Measurements from ENCODE around the gene INAFM2.

Gene INAFM2

DNA sequence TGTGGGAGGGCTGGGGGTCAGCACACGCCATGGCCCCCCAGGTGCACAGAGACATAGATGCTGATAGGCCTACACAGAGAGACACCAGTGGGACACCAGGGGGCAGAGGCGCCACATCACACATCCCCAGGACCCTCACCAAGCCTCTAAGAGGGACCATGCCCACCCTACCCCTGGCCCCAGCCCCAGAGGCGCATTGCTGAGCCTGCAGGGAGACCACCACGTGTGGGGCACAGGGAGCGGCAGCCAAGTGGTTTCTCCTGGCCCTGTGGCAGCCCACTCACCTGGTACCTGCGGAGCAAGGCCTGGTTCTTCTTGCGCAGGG is 16.1 kb downstream of the INAFM2 start:
- no peaks in the 10 kb centered on the region for H3K36me3 ChIP-seq (ENCODE audit: control insufficient read depth, low read length)
- no peak overlapping the region for H3K4me3 ChIP-seq (ENCODE audit: low read length)
- H3K4me2 ChIP-seq (ENCODE audit: low read length) = no peak overlapping the region
- H3F3A ChIP-seq (ENCODE audit: control insufficient read depth, insufficient read depth) = no peaks in the 10 kb centered on the region
- H3K79me2 ChIP-seq (ENCODE audit: control insufficient read depth, low read length) = no peaks in the 10 kb centered on the region
- H3K27ac ChIP-seq (ENCODE audit: low read depth, low read length) = no peak overlapping the region
- H3K27me3 ChIP-seq (ENCODE audit: control insufficient read depth, low read length) = no peaks in the 10 kb centered on the region
- no peaks in the 10 kb centered on the region for H4K20me1 ChIP-seq (ENCODE audit: control insufficient read depth, insufficient read depth, low read depth, low read length)
- H3K9me2 ChIP-seq (replicated peaks; ENCODE audit: control insufficient read depth, low read length) = no peaks in the 10 kb centered on the region
- TF ChIP-seq EZH2phosphoT487 (IDR thresholded peaks at IDR 0.05; ENCODE audit: borderline replicate concordance, low read length) = no peak
- H3K9me3 ChIP-seq (ENCODE audit: control insufficient read depth, insufficient read depth, low read length) = no peaks in the 10 kb centered on the region
- peaks cover 13% of the 10 kb centered on the region for H3K4me1 ChIP-seq (ENCODE audit: control insufficient read depth, low read length)

DNA sequence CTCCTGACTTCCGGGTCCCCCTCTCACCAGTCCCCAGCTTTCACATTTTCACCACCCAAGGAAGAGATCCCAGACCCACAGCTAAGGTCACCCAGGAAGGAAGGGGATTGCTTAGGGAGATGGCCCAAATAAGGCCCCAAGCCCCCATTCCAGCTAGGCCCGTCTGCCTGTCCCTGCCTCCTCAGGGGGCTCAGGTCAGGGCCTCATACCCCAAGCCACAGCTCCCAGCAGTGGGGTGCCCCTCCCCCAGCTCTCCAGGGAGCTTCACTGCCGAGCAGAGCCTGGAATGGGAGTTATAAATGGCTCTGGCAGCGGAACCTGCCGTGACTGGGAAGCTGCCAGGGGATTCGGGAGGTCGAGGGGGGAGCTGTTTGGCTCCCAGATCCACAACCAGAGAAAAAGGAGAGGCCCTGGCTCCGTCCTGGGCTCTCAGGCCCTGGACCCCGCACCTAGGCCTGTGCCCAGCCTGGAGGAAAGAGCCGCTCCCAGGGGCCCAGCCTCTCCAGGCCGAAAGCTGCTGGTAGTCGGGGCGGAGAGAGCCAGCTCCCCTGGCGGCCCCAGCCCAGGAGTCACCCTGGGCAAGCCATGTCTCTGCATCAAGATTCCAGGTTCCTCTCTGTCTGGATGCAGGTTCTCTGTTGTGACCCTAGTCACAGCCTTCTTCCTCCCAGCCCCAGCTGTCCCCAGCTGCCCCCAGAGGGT is 16.7 kb downstream of the INAFM2 start:
- no peak for TF ChIP-seq EZH2phosphoT487 (IDR thresholded peaks at IDR 0.05; ENCODE audit: borderline replicate concordance, low read length)
- no peak for TF ChIP-seq CTCF (IDR thresholded peaks at IDR 0.05; ENCODE audit: low read depth, low read length, poor library complexity, severe bottlenecking)
- H3K4me2 ChIP-seq (ENCODE audit: low read length) = no peak overlapping the region
- no peaks in the 10 kb centered on the region for H3K9me3 ChIP-seq (ENCODE audit: control insufficient read depth, insufficient read depth, low read length)
- H3K27me3 ChIP-seq (ENCODE audit: control insufficient read depth, low read length) = no peaks in the 10 kb centered on the region
- H3K36me3 ChIP-seq (ENCODE audit: control insufficient read depth, low read length) = no peaks in the 10 kb centered on the region
- no peaks in the 10 kb centered on the region for H3F3A ChIP-seq (ENCODE audit: control insufficient read depth, insufficient read depth)
- H3K79me2 ChIP-seq (ENCODE audit: control insufficient read depth, low read length) = no peaks in the 10 kb centered on the region
- H3K9me2 ChIP-seq (replicated peaks; ENCODE audit: control insufficient read depth, low read length) = no peaks in the 10 kb centered on the region
- peaks cover 10% of the 10 kb centered on the region for H3K4me1 ChIP-seq (ENCODE audit: control insufficient read depth, low read length)
- no peak overlapping the region for H3K27ac ChIP-seq (ENCODE audit: low read depth, low read length)
- H3K4me3 ChIP-seq (ENCODE audit: low read length) = no peak overlapping the region
- H4K20me1 ChIP-seq (ENCODE audit: control insufficient read depth, insufficient read depth, low read depth, low read length) = no peaks in the 10 kb centered on the region

- Histone ChIP-seq H4K20me1 (ENCODE audit: control insufficient read depth, insufficient read depth, low read depth, low read length) (no peaks in the 10 kb centered on the region), H3K9me2 (replicated peaks; ENCODE audit: control insufficient read depth, low read length) (no peaks in the 10 kb centered on the region), H3K4me3 (ENCODE audit: low read length) (no peak within 1 kb of the TSS), H3F3A (ENCODE audit: control insufficient read depth, insufficient read depth) (no peaks in the 10 kb centered on the region), H3K4me1 (ENCODE audit: control insufficient read depth, low read length) (peaks cover 10% of the 10 kb centered on the region), H3K4me2 (ENCODE audit: low read length) (no peak within 1 kb of the TSS), H3K27me3 (ENCODE audit: control insufficient read depth, low read length) (no peaks in the 10 kb centered on the region), H3K36me3 (ENCODE audit: control insufficient read depth, low read length) (no peaks in the 10 kb centered on the region), H3K79me2 (ENCODE audit: control insufficient read depth, low read length) (no peaks in the 10 kb centered on the region), H3K9me3 (ENCODE audit: control insufficient read depth, insufficient read depth, low read length) (no peaks in the 10 kb centered on the region), H3K27ac (ENCODE audit: low read depth, low read length) (no peak within 1 kb of the TSS)
- TF ChIP-seq EZH2phosphoT487 (IDR thresholded peaks at IDR 0.05; ENCODE audit: borderline replicate concordance, low read length) (no peak), CTCF (IDR thresholded peaks at IDR 0.05; ENCODE audit: low read depth, low read length, poor library complexity, severe bottlenecking) (no peak)
Measured at GRCh38 chr15:40340740-40341400, 17.4 kb downstream of the INAFM2 start, which contains the start of gene CCDC9B. Gene CCDC9B, minus strand, starts transcription at chr15:40340939. Its CDS starts 120 bp downstream, at chr15:40340819.
